GM18526 (cell line): ENCODE results near the gene TBRG1.

Experiments
- POLR2A ChIP-seq: IDR thresholded peaks from 3 replicates; pipeline ENCODE4 v1.6.1; 2011; ENCODE audit not compliant: insufficient read length; ENCODE audit errors: extremely low read depth

TBRG1 gene

GRCh38 chr11:124642628-124643027, 20.0 kb downstream of the TBRG1 start:
- no peak for TF ChIP-seq POLR2A

GRCh38 chr11:124643042-124643604, 20.5 kb downstream of the TBRG1 start:
- TF ChIP-seq POLR2A, result no peak

- no peak for TF ChIP-seq POLR2A
Measured at GRCh38 chr11:124643605-124644425, 21.2 kb downstream of the TBRG1 start.

GRCh38 chr11:124644426-124645280, 22.0 kb downstream of the TBRG1 start:
- no peak for TF ChIP-seq POLR2A

- TF ChIP-seq POLR2A, result no peak
Measured at GRCh38 chr11:124646148-124646547, 23.5 kb downstream of the TBRG1 start.

GRCh38 chr11:124648610-124649009, 25.9 kb downstream of the TBRG1 start:
- no peak for TF ChIP-seq POLR2A

- TF ChIP-seq POLR2A, result no peak
Measured at GRCh38 chr11:124656774-124657630, 34.3 kb downstream of the TBRG1 start.

GRCh38 chr11:124657904-124658303, 35.2 kb downstream of the TBRG1 start:
- TF ChIP-seq POLR2A, result no peak

GRCh38 chr11:124658501-124658900, 35.8 kb downstream of the TBRG1 start:
- TF ChIP-seq POLR2A, result no peak

- TF ChIP-seq POLR2A, result no peak
Measured at GRCh38 chr11:124658986-124659385, 36.3 kb downstream of the TBRG1 start.

- no peak for TF ChIP-seq POLR2A
Measured at GRCh38 chr11:124661553-124661952, 38.9 kb downstream of the TBRG1 start.

- TF ChIP-seq POLR2A, result no peak
Measured at GRCh38 chr11:124662106-124662505, 39.4 kb downstream of the TBRG1 start.

- no peak for TF ChIP-seq POLR2A
Measured at GRCh38 chr11:124663861-124664260, 41.2 kb downstream of the TBRG1 start.

- no peak for TF ChIP-seq POLR2A
Measured at GRCh38 chr11:124667601-124668000, 44.9 kb downstream of the TBRG1 start.

GRCh38 chr11:124669193-124669592, 46.5 kb downstream of the TBRG1 start:
- no peak for TF ChIP-seq POLR2A
